GM19023 (cell line): Measurements from ENCODE around the gene SLC51B.

Source experiments
- ATAC-seq: cut with Tn5 transposase; IDR thresholded peaks from one replicate; pipeline ENCODE4 v1.9.1; 2021; ENCODE audit warnings: mild to moderate bottlenecking, moderate library complexity; ENCODE audit not compliant: unreplicated experiment

Gene SLC51B

GRCh38 chr15:65040461-65040860, 4.7 kb upstream of the SLC51B start:
- no peak for ATAC-seq

- ATAC-seq: no peak
Observed at GRCh38 chr15:65041787-65042186, 3.4 kb upstream of the SLC51B start.

- no peak for ATAC-seq
Observed at GRCh38 chr15:65042776-65043327, 2.3 kb upstream of the SLC51B start.

- ATAC-seq: peak; percentile 58
Observed at GRCh38 chr15:65044218-65044617, 969 bp upstream of the SLC51B start.

GRCh38 chr15:65048241-65048640, 3.1 kb downstream of the SLC51B start:
- no peak for ATAC-seq

GRCh38 chr15:65049418-65049840, 4.2 kb downstream of the SLC51B start:
- peak; percentile 92 for ATAC-seq

- no peak for ATAC-seq
Observed at GRCh38 chr15:65050270-65050669, 5.1 kb downstream of the SLC51B start.

GRCh38 chr15:65051266-65051665, 6.1 kb downstream of the SLC51B start:
- ATAC-seq: no peak

- ATAC-seq: no peak
Observed at GRCh38 chr15:65052956-65053355, 7.8 kb downstream of the SLC51B start.

- ATAC-seq: no peak
Observed at GRCh38 chr15:65054333-65055200, 9.4 kb downstream of the SLC51B start.

- no peak for ATAC-seq
Observed at GRCh38 chr15:65055201-65055870, 10.1 kb downstream of the SLC51B start.

- no peak for ATAC-seq
Observed at GRCh38 chr15:65056106-65056505, 10.9 kb downstream of the SLC51B start.

- no peak for ATAC-seq
Observed at GRCh38 chr15:65056868-65057548, 11.8 kb downstream of the SLC51B start.

- no peak for ATAC-seq
Observed at GRCh38 chr15:65057549-65057940, 12.4 kb downstream of the SLC51B start.

- no peak for ATAC-seq
Observed at GRCh38 chr15:65058394-65059368, 13.5 kb downstream of the SLC51B start.

GRCh38 chr15:65059369-65059750, 14.2 kb downstream of the SLC51B start:
- ATAC-seq: no peak

GRCh38 chr15:65059931-65060596, 14.9 kb downstream of the SLC51B start:
- ATAC-seq: no peak

- ATAC-seq: no peak
Observed at GRCh38 chr15:65060641-65061397, 15.6 kb downstream of the SLC51B start.

- ATAC-seq: no peak
Observed at GRCh38 chr15:65062061-65062460, 16.9 kb downstream of the SLC51B start.
